ENCODE measurements around the gene NANOS2.
"Not testable (repeated sequence)": the region's sequence is repeated elsewhere in the genome, so short reads cannot be mapped to it uniquely, and the experiment has no call there.

Gene NANOS2

DNA sequence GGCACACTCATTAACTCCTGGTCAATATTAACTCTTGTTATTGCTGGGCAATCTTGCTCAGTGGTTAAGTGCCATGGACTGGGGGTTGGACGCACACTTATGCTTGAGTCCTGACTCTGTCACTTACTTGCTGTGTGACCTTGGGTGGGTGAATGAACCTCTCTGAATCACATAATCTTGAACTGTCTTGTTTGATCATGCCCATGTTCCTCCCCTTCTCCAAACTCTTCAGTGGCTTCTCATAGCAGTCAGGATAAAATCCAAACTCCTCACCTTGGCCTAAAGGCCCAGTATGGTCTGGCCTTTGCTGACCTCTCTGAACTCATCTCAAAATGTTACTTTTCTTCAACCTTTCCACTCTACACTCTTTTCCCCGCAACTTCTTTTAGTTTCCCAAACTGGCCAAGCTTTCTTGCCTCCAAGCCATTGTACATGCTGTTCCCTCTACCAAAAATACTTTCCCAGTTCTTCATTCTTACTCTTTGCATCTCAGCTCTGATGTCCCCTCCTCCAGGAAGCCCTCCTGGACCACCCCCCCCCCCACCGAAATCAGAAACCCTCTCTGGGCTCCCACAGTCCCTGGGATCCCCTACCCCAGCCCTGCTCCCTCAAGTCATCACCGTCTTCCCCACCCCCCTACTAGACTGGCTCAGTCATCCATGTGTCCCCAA, 14.5 kb downstream of the NANOS2 start:
- Histone ChIP-seq H3K27me3 (peaks cover 17% of the 10 kb centered on the region), H3K27ac (no peak overlapping the region), H3K36me3 (peaks cover 31% of the 10 kb centered on the region), H3K4me3 (ENCODE audit: low read depth in 1 of 2, low read length in 1 of 2) (no peak overlapping the region), H3K4me1 (ENCODE audit: control insufficient read depth in 1 of 2, insufficient read depth in 1 of 2, low read depth in 1 of 2, low read length in 1 of 2) (peaks cover 17 to 20% of the 10 kb centered on the region in 2 experiments), H3K9me3 (no peaks in the 10 kb centered on the region)
- TF ChIP-seq, protein P1, sequence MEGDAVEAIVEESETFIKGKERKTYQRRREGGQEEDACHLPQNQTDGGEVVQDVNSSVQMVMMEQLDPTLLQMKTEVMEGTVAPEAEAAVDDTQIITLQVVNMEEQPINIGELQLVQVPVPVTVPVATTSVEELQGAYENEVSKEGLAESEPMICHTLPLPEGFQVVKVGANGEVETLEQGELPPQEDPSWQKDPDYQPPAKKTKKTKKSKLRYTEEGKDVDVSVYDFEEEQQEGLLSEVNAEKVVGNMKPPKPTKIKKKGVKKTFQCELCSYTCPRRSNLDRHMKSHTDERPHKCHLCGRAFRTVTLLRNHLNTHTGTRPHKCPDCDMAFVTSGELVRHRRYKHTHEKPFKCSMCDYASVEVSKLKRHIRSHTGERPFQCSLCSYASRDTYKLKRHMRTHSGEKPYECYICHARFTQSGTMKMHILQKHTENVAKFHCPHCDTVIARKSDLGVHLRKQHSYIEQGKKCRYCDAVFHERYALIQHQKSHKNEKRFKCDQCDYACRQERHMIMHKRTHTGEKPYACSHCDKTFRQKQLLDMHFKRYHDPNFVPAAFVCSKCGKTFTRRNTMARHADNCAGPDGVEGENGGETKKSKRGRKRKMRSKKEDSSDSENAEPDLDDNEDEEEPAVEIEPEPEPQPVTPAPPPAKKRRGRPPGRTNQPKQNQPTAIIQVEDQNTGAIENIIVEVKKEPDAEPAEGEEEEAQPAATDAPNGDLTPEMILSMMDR (IDR thresholded peaks at IDR 0.05): no peak

DNA sequence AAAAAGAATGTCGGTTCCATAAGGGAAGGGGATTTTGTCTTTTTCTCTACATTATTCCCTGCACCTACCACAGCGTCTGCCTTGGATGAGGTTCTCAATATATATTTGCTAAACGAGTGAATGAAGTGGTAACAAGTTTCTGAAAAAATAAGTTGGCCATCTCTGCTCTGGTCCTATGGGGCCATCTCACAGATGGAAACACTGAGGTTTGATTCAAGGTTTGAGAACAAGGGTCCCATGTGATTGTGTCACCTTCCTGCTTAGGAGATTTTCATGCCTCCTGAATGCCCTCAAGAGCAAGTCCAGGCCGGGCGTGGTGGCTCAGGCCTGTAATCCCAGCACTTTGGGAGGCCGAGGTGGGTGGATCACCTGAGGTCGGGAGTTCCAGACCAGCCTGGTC, 15.3 kb downstream of the NANOS2 start:
- Histone ChIP-seq H3K36me3 (peaks cover 35% of the 10 kb centered on the region), H3K27ac (no peak overlapping the region), H3K27me3 (peaks cover 9% of the 10 kb centered on the region), H3K9me3 (no peaks in the 10 kb centered on the region), H3K4me3 (ENCODE audit: low read depth in 1 of 2, low read length in 1 of 2) (no peak overlapping the region), H3K4me1 (ENCODE audit: control insufficient read depth in 1 of 2, insufficient read depth in 1 of 2, low read depth in 1 of 2, low read length in 1 of 2) (peaks cover 17 to 20% of the 10 kb centered on the region in 2 experiments)
- TF ChIP-seq, protein P1 (IDR thresholded peaks at IDR 0.05): no peak

DNA sequence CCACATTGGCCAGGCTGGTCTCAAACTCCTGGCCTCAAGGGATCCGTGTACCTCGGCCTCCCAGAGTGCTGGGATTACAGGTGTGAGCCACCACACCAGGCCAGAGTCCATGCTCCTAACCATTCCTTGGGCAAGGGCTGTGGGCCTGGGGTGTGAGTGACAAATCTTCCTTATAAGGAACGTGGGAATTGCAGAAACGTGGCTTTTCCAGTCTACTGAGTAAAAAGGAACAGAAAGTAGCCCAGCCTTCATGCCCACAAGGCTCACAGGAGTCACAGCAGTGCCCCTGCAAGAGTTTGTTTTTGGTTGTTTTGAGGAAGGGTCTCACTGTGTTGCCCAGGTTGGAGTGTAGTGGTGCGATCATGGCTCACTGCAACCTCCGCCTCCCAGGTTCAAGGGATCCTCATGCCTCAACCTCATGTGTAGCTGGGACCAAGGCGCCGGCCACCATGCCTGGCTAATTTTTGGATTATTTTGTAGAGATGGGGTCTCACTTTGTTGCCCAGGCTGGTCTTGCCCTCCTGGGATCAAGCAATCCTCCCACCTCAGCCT, 17.2 kb downstream of the NANOS2 start:
- Histone ChIP-seq H3K9me3 (no peaks in the 10 kb centered on the region), H3K27me3 (no peaks in the 10 kb centered on the region), H3K4me1 (ENCODE audit: control insufficient read depth in 1 of 2, insufficient read depth in 1 of 2, low read depth in 1 of 2, low read length in 1 of 2) (peaks cover 10 to 11% of the 10 kb centered on the region in 2 experiments), H3K4me3 (ENCODE audit: low read depth in 1 of 2, low read length in 1 of 2) (no peak overlapping the region), H3K27ac (no peak overlapping the region), H3K36me3 (peaks cover 35% of the 10 kb centered on the region)
- TF ChIP-seq, protein P1 (IDR thresholded peaks at IDR 0.05): no peak

DNA sequence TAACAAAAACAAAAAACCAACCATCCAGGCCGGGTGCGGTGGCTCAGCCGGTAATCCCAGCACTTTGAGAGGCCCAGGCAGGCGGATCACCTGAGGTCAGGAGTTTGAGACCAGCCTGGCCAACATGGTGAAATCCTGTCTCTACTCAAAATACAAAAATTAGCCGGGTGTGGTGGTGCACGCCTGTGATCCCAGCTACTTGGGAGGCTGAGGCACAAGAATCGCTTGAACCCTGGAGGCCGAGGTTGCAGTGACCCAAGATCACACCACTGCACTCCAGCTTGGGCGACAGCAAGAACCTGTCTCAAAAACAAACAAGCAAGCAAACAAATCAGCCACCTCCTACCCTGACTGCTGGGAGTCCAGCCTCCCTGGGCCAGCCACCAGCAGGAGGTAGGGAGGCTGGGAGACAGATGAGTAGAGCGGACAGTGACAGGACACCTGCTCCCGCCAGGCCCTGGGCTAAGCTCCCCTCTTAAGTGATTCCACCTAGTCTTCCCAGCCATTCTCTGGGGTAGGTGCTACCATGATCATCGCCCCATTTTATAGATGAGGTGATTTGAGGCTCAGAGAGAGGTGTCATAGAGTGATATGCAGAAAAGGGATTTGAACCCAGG, 18.5 kb downstream of the NANOS2 start:
- not testable (repeated sequence) for H3K4me1 ChIP-seq (ENCODE audit: control insufficient read depth in 1 of 2, insufficient read depth in 1 of 2, low read depth in 1 of 2, low read length in 1 of 2); H3K9me3 ChIP-seq; H3K4me3 ChIP-seq (ENCODE audit: low read depth in 1 of 2, low read length in 1 of 2); H3K27me3 ChIP-seq; H3K27ac ChIP-seq
- peaks cover 38% of the 10 kb centered on the region for H3K36me3 ChIP-seq

DNA sequence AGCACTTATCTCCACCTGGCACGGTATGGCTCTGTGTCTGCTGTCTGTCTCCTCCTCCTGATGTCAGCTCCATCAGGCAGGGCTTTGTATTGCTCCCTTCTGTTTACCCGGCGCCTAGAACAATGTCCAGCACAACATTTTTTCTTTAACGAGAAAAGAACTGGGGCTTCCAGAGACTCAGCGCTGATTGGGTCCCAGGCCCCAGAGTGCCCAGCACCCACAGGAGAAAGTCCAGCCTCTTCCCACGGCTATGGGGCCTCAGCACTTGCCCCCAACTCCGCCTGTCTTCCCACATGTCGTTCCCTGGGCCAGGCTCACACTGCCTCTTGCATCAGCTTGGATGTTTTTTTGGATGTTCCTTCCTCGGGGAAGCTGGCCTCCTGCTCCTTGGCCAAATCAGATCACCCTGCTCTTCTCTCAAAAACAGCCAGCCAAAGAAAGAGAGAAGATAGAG, 19.0 kb downstream of the NANOS2 start:
- Histone ChIP-seq H3K4me3 (ENCODE audit: low read depth in 1 of 2, low read length in 1 of 2) (no peak overlapping the region), H3K27me3 (no peaks in the 10 kb centered on the region), H3K27ac (no peak overlapping the region), H3K36me3 (peaks cover 43% of the 10 kb centered on the region), H3K4me1 (ENCODE audit: control insufficient read depth in 1 of 2, insufficient read depth in 1 of 2, low read depth in 1 of 2, low read length in 1 of 2) (no peaks in the 10 kb centered on the region), H3K9me3 (no peaks in the 10 kb centered on the region)
- TF ChIP-seq, protein P1 (IDR thresholded peaks at IDR 0.05): no peak

DNA sequence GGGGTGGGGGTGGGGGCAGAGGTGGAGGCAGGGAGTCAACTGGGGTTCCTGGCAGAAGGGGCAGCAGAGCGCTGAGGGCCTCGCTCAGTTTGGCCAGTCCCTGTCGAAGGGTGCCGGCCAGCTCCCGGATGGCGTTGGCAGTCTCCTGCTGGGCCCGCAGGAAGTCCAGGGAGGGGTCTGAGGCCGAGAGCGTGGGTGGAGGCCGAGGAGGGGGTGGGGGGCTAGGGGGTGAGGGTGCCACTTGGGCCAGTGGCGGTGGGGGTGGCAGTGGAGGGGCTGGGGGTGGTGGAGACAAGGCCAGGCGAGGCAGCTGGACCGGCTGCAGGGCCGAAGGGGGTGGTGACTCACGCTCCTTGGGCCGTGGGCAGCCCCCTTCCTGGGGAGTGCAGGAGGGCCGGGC, 23.7 kb downstream of the NANOS2 start:
- H3K27ac ChIP-seq: no peak overlapping the region
- TF ChIP-seq, protein P1 (IDR thresholded peaks at IDR 0.05): no peak

More for the DNA sequence above, 23.7 kb downstream of the NANOS2 start:
- H3K36me3 ChIP-seq: peaks cover 26% of the 10 kb centered on the region
- peaks cover 5 to 10% of the 10 kb centered on the region in 2 experiments for H3K4me1 ChIP-seq (ENCODE audit: control insufficient read depth in 1 of 2, insufficient read depth in 1 of 2, low read depth in 1 of 2, low read length in 1 of 2)
- no peaks in the 10 kb centered on the region for H3K9me3 ChIP-seq
- no peaks in the 10 kb centered on the region for H3K27me3 ChIP-seq
- no peak overlapping the region for H3K4me3 ChIP-seq (ENCODE audit: low read depth in 1 of 2, low read length in 1 of 2)
